Measurements from ENCODE around the gene BEAN1. TPM values are rescaled to one million over a fixed set of nuclear protein-coding genes. Genes with fewer than 3 reads are reported as not detected.
A peak's percentile ranks its signal among the peaks of the same experiment; 100 is the strongest.

Gene BEAN1
- total RNA-seq, 1 experiment from 2014 or later: 0.61 TPM

DNA sequence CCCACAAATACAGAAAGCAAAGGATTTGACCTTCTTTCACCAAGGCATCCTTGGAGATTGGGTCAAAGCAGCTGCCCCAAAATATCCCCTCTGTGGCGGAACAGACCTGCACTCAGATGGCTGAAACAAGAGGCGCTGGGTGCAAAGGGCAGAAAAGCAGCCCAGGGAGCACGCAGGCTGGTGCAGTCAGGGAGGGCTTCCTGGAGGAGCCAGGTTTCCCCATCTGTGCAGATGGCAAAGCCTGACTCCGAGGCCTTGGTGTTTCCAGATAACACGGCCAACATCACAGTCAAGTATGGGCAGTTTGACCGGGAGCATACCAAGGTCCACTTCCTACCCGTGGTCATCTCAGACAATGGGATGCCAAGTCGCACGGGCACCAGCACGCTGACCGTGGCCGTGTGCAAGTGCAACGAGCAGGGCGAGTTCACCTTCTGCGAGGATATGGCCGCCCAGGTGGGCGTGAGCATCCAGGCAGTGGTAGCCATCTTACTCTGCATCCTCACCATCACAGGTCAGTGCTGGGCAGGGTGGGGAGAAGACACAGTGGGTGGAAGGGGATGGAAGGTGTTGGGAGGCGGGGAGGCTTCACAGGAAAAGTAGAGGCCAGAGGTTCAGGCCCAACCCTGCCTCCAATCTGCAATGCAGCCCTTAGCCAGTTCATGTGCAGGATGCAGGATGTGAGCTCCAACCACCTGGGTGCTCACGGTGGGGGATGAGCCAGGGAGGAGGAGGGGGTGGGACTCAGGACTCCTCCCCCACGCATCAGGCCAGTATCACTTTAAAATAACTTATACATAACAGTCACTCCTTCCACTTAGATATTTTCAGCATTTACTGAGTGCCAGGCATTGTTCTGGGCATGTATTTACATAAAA is 26.4 kb upstream of the BEAN1 start:
- DNase-seq (ENCODE audit: low read depth, low spot score) (no peak), ATAC-seq (peak; percentile 36; the same call in 1 of the 2 replicates)
- no peaks in the 10 kb centered on the region for H3K4me1 ChIP-seq (ENCODE audit: control insufficient read depth in 1 of 2, insufficient read depth in 2 of 2, low read length in 2 of 2)
- ChIA-PET RAD21 (ENCODE audit: low non-redundant PET in 1 of 2, low total read pairs in 2 of 2, uncharacterized antibody in 2 of 2, unreplicated experiment in 2 of 2) (no interaction called here), CTCF (interaction anchor here (1.2 kb wide), 1 partner anchor 43 kb away, joined by 3 read pairs; no protein-coding TSS in a partner anchor), POLR2A (no interaction called here)
- no peak overlapping the region for H2AFZ ChIP-seq (ENCODE audit: low read depth, low read length, poor library complexity, severe bottlenecking)
- no peak for TF ChIP-seq EGR1 (IDR thresholded peaks at IDR 0.05; ENCODE audit: low read depth)
- TF ChIP-seq SRF (IDR thresholded peaks at IDR 0.05; ENCODE audit: low read depth): no peak
- intact Hi-C loops (cut with micrococcal nuclease): loop anchor here (10.0 kb wide), 1 partner anchor 324 kb away; no protein-coding TSS in a partner anchor
- no peaks in the 10 kb centered on the region for H3K9me2 ChIP-seq (ENCODE audit: insufficient read depth)
- no peak overlapping the region for H3K27ac ChIP-seq (ENCODE audit: low read depth, low read length)
- H4K20me1 ChIP-seq (ENCODE audit: insufficient read depth): no peaks in the 10 kb centered on the region
- H3K79me2 ChIP-seq (ENCODE audit: insufficient read depth, low read length): no peaks in the 10 kb centered on the region
- no peak overlapping the region for H3K9ac ChIP-seq (ENCODE audit: low read length)
- H3K9me3 ChIP-seq (ENCODE audit: control insufficient read depth in 1 of 2, insufficient read depth in 1 of 2, low read depth in 1 of 2, low read length in 2 of 2): no peaks in the 10 kb centered on the region
- H3K36me3 ChIP-seq (ENCODE audit: control insufficient read depth in 1 of 2, insufficient read depth in 2 of 2, low read length in 2 of 2): no peaks in the 10 kb centered on the region
- H3K4me3 ChIP-seq (replicated peaks in 1 of 2; ENCODE audit: low read depth in 1 of 2, low read length in 2 of 2): no peak overlapping the region
- peaks cover 3% of the 10 kb centered on the region; the same call in 1 of the 2 replicates for H3K27me3 ChIP-seq (ENCODE audit: insufficient read depth, low read length)
- no peak overlapping the region for H3K4me2 ChIP-seq (ENCODE audit: low read length)
- no TSS peak for BruUV-seq (replicated peaks)

- H3K9ac ChIP-seq (ENCODE audit: low read length): no peak overlapping the region
- H3K27ac ChIP-seq (ENCODE audit: low read depth, low read length): no peak overlapping the region
- no peak overlapping the region for H2AFZ ChIP-seq (ENCODE audit: low read depth, low read length, poor library complexity, severe bottlenecking)
- H3K9me2 ChIP-seq (ENCODE audit: insufficient read depth): no peaks in the 10 kb centered on the region
- H3K4me3 ChIP-seq (replicated peaks in 1 of 2; ENCODE audit: low read depth in 1 of 2, low read length in 2 of 2): no peak overlapping the region
- H3K4me1 ChIP-seq (ENCODE audit: control insufficient read depth in 1 of 2, insufficient read depth in 2 of 2, low read length in 2 of 2): peaks cover 0 to 4% of the 10 kb centered on the region in 2 experiments; a peak in 2 of 4 replicates
- H3K36me3 ChIP-seq (ENCODE audit: control insufficient read depth in 1 of 2, insufficient read depth in 2 of 2, low read length in 2 of 2): no peaks in the 10 kb centered on the region
- no peak for ATAC-seq
- no peaks in the 10 kb centered on the region for H4K20me1 ChIP-seq (ENCODE audit: insufficient read depth)
- H3K4me2 ChIP-seq (ENCODE audit: low read length): no peak overlapping the region
- ChIA-PET CTCF (no interaction called here), POLR2A (no interaction called here), RAD21 (ENCODE audit: low non-redundant PET in 1 of 2, low total read pairs in 2 of 2, uncharacterized antibody in 2 of 2, unreplicated experiment in 2 of 2) (no interaction called here)
- no peaks in the 10 kb centered on the region for H3K79me2 ChIP-seq (ENCODE audit: insufficient read depth, low read length)
- intact Hi-C loops (cut with micrococcal nuclease): loop anchor here (10.0 kb wide), 1 partner anchor 323 kb away; no protein-coding TSS in a partner anchor
- no peaks in the 10 kb centered on the region for H3K9me3 ChIP-seq (ENCODE audit: control insufficient read depth in 1 of 2, insufficient read depth in 1 of 2, low read depth in 1 of 2, low read length in 2 of 2)
- no TSS peak for BruUV-seq (replicated peaks)
- 0 out of 2 replicates have a peak, but pooled peaks cover 3% of the 10 kb centered on the region for H3K27me3 ChIP-seq (ENCODE audit: insufficient read depth, low read length)
- no peak for DNase-seq (ENCODE audit: low read depth, low spot score)
- TF ChIP-seq, protein P1, sequence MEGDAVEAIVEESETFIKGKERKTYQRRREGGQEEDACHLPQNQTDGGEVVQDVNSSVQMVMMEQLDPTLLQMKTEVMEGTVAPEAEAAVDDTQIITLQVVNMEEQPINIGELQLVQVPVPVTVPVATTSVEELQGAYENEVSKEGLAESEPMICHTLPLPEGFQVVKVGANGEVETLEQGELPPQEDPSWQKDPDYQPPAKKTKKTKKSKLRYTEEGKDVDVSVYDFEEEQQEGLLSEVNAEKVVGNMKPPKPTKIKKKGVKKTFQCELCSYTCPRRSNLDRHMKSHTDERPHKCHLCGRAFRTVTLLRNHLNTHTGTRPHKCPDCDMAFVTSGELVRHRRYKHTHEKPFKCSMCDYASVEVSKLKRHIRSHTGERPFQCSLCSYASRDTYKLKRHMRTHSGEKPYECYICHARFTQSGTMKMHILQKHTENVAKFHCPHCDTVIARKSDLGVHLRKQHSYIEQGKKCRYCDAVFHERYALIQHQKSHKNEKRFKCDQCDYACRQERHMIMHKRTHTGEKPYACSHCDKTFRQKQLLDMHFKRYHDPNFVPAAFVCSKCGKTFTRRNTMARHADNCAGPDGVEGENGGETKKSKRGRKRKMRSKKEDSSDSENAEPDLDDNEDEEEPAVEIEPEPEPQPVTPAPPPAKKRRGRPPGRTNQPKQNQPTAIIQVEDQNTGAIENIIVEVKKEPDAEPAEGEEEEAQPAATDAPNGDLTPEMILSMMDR (IDR thresholded peaks at IDR 0.05 in 2 of 3, conservative IDR thresholded peaks at IDR 0.05 in 1 of 3; ENCODE audit: borderline replicate concordance in 1 of 3, insufficient read depth in 1 of 3, low read depth in 2 of 3, low read length in 2 of 3): no peak
- TF ChIP-seq POLR2AphosphoS5 (IDR thresholded peaks at IDR 0.05; ENCODE audit: low read depth, low read length): no peak
- no peak for TF ChIP-seq YY1 (IDR thresholded peaks at IDR 0.05; ENCODE audit: extremely low read depth, insufficient replicate concordance, low read depth, low read length)
- TF ChIP-seq SIN3A (IDR thresholded peaks at IDR 0.05; ENCODE audit: low read depth): no peak
- TF ChIP-seq, protein P2, sequence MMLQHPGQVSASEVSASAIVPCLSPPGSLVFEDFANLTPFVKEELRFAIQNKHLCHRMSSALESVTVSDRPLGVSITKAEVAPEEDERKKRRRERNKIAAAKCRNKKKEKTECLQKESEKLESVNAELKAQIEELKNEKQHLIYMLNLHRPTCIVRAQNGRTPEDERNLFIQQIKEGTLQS (IDR thresholded peaks at IDR 0.05): no peak
- TF ChIP-seq ZFX (IDR thresholded peaks at IDR 0.05): no peak
- TF ChIP-seq, protein P3, sequence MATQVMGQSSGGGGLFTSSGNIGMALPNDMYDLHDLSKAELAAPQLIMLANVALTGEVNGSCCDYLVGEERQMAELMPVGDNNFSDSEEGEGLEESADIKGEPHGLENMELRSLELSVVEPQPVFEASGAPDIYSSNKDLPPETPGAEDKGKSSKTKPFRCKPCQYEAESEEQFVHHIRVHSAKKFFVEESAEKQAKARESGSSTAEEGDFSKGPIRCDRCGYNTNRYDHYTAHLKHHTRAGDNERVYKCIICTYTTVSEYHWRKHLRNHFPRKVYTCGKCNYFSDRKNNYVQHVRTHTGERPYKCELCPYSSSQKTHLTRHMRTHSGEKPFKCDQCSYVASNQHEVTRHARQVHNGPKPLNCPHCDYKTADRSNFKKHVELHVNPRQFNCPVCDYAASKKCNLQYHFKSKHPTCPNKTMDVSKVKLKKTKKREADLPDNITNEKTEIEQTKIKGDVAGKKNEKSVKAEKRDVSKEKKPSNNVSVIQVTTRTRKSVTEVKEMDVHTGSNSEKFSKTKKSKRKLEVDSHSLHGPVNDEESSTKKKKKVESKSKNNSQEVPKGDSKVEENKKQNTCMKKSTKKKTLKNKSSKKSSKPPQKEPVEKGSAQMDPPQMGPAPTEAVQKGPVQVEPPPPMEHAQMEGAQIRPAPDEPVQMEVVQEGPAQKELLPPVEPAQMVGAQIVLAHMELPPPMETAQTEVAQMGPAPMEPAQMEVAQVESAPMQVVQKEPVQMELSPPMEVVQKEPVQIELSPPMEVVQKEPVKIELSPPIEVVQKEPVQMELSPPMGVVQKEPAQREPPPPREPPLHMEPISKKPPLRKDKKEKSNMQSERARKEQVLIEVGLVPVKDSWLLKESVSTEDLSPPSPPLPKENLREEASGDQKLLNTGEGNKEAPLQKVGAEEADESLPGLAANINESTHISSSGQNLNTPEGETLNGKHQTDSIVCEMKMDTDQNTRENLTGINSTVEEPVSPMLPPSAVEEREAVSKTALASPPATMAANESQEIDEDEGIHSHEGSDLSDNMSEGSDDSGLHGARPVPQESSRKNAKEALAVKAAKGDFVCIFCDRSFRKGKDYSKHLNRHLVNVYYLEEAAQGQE (IDR thresholded peaks at IDR 0.05; ENCODE audit: low read depth): no peak
- TF ChIP-seq EGR1 (IDR thresholded peaks at IDR 0.05; ENCODE audit: low read depth): no peak
- no peak for TF ChIP-seq MAX (IDR thresholded peaks at IDR 0.05)
- TF ChIP-seq RAD21 (IDR thresholded peaks at IDR 0.05; ENCODE audit: low read depth): no peak
- TF ChIP-seq EZH2 (IDR thresholded peaks at IDR 0.05): no peak
- no peak for TF ChIP-seq POLR2A (IDR thresholded peaks at IDR 0.05; ENCODE audit: borderline replicate concordance, extremely low read depth, insufficient read depth, insufficient read length)
These were observed 25.5 kb upstream of the BEAN1 start for GRCh38 chr16:66401610-66402009.

All from HCT116 (cell line).